ENCODE results near the gene TAAR2.
"Not testable (repeated sequence)": the region's sequence is repeated elsewhere in the genome, so short reads cannot be mapped to it uniquely, and the experiment has no call there.

The TAAR2 gene

DNA sequence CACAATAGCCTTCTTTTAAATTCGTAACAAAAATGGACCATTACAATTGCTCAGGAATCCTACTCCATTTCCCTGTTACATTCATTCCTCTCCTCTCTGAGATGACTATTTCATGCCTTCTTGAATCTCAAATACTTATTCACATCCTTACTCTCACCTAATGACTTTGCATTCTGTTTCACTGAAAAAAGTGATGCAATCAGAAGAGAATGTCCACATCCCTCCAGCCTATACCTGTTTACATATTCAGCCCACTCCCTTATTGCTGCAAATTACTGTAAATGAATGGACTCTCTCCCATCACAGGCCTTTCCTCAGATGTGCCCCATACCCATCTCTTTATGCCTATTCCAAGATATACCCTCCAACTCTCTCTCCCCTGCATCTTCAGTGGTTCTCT lies 26.4 kb upstream of the TAAR2 start:
- Histone ChIP-seq H3K9me3 (ENCODE audit: insufficient read depth, low read length, severe bottlenecking) (no peaks in the 10 kb centered on the region), H3K9ac (ENCODE audit: low read depth, low read length) (no peak overlapping the region), H3K36me3 (ENCODE audit: insufficient read depth, low read length) (no peaks in the 10 kb centered on the region), H3K27me3 (ENCODE audit: insufficient read depth, low read length, poor library complexity) (no peaks in the 10 kb centered on the region), H3K79me2 (ENCODE audit: insufficient read depth, low read length) (no peaks in the 10 kb centered on the region), H3K4me3 (ENCODE audit: low read depth in 1 of 2, low read length in 2 of 2) (no peak overlapping the region), H3K4me1 (ENCODE audit: insufficient read depth, low read length) (no peaks in the 10 kb centered on the region), H3K27ac (ENCODE audit: low read length) (no peak overlapping the region), H3K4me2 (ENCODE audit: insufficient read depth, low read length) (no peak overlapping the region), H2AFZ (ENCODE audit: low read depth, low read length) (no peak overlapping the region), H4K20me1 (ENCODE audit: insufficient read depth, low read length) (no peaks in the 10 kb centered on the region)
- DNase-seq (no peak), ATAC-seq (ENCODE audit: insufficient read depth, low read depth) (no peak)
- TF ChIP-seq EZH2 (IDR thresholded peaks at IDR 0.05; ENCODE audit: borderline replicate concordance, low read depth, low read length, severe bottlenecking): no peak
- TF ChIP-seq, protein P1, sequence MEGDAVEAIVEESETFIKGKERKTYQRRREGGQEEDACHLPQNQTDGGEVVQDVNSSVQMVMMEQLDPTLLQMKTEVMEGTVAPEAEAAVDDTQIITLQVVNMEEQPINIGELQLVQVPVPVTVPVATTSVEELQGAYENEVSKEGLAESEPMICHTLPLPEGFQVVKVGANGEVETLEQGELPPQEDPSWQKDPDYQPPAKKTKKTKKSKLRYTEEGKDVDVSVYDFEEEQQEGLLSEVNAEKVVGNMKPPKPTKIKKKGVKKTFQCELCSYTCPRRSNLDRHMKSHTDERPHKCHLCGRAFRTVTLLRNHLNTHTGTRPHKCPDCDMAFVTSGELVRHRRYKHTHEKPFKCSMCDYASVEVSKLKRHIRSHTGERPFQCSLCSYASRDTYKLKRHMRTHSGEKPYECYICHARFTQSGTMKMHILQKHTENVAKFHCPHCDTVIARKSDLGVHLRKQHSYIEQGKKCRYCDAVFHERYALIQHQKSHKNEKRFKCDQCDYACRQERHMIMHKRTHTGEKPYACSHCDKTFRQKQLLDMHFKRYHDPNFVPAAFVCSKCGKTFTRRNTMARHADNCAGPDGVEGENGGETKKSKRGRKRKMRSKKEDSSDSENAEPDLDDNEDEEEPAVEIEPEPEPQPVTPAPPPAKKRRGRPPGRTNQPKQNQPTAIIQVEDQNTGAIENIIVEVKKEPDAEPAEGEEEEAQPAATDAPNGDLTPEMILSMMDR (IDR thresholded peaks at IDR 0.05; ENCODE audit: borderline replicate concordance, extremely low read depth, low read length, poor library complexity, severe bottlenecking): no peak

DNA sequence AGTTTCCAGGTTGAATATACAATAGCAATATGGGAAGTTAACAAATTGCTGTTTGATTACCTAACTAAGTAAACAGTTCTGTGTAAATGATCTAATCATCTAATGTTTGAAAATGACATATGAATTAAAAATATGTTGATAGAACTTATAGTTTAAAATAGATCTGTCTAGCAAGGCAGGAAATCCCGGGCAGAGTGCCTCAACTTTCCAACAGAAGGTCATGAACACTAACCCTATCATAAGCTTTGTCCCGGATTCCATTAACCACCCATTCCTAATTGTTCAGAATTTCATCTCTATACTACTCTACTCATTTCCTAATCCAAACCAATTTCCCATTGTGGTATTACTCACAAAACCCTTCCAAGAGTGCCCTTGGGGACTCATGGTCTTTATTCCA lies 24.8 kb upstream of the TAAR2 start:
- H3K36me3 ChIP-seq (ENCODE audit: insufficient read depth, low read length): no peaks in the 10 kb centered on the region
- H2AFZ ChIP-seq (ENCODE audit: low read depth, low read length): no peak overlapping the region
- no peak overlapping the region for H3K4me2 ChIP-seq (ENCODE audit: insufficient read depth, low read length)
- H3K27me3 ChIP-seq (ENCODE audit: insufficient read depth, low read length, poor library complexity): no peaks in the 10 kb centered on the region
- no peak for ATAC-seq (ENCODE audit: insufficient read depth, low read depth)
- no peaks in the 10 kb centered on the region for H3K9me3 ChIP-seq (ENCODE audit: insufficient read depth, low read length, severe bottlenecking)
- no peak overlapping the region for H3K9ac ChIP-seq (ENCODE audit: low read depth, low read length)
- H3K4me1 ChIP-seq (ENCODE audit: insufficient read depth, low read length): no peaks in the 10 kb centered on the region
- H3K79me2 ChIP-seq (ENCODE audit: insufficient read depth, low read length): no peaks in the 10 kb centered on the region
- H3K4me3 ChIP-seq (ENCODE audit: low read depth in 1 of 2, low read length in 2 of 2): no peak overlapping the region
- no peak overlapping the region for H3K27ac ChIP-seq (ENCODE audit: low read length)
- TF ChIP-seq EZH2 (IDR thresholded peaks at IDR 0.05; ENCODE audit: borderline replicate concordance, low read depth, low read length, severe bottlenecking): no peak
- TF ChIP-seq, protein P1 (IDR thresholded peaks at IDR 0.05; ENCODE audit: borderline replicate concordance, extremely low read depth, low read length, poor library complexity, severe bottlenecking): no peak
- DNase-seq: no peak
- no peaks in the 10 kb centered on the region for H4K20me1 ChIP-seq (ENCODE audit: insufficient read depth, low read length)

DNA sequence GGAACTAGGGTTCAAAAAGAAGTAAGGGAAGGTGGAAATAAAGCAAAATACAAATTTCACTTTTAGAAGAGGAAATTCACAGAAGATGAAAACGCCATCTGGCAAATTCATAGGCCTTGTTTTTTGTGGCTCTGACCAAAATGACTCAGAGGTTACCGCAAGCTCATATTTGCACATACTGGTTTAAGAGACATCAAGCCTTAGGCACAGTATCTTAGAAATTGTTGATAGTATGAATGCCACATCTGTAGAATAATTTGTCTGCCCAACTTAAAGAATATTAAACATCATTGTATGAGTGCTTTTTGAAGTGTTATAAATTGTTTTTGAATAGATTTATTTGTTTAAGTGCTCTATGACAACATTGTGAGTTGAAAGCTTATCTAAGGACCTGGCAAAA lies 24.3 kb upstream of the TAAR2 start:
- H3K27me3 ChIP-seq (ENCODE audit: insufficient read depth, low read length, poor library complexity): no peaks in the 10 kb centered on the region
- DNase-seq (peak; percentile 21), ATAC-seq (ENCODE audit: insufficient read depth, low read depth) (peak; percentile 93)
- no peak for TF ChIP-seq EZH2 (IDR thresholded peaks at IDR 0.05; ENCODE audit: borderline replicate concordance, low read depth, low read length, severe bottlenecking)
- TF ChIP-seq, protein P1 (IDR thresholded peaks at IDR 0.05; ENCODE audit: borderline replicate concordance, extremely low read depth, low read length, poor library complexity, severe bottlenecking): no peak
- H3K4me1 ChIP-seq (ENCODE audit: insufficient read depth, low read length): no peaks in the 10 kb centered on the region
- H2AFZ ChIP-seq (ENCODE audit: low read depth, low read length): no peak overlapping the region
- no peak overlapping the region for H3K4me2 ChIP-seq (ENCODE audit: insufficient read depth, low read length)
- no peak overlapping the region for H3K9ac ChIP-seq (ENCODE audit: low read depth, low read length)
- no peak overlapping the region for H3K4me3 ChIP-seq (ENCODE audit: low read depth in 1 of 2, low read length in 2 of 2)
- H3K79me2 ChIP-seq (ENCODE audit: insufficient read depth, low read length): no peaks in the 10 kb centered on the region
- no peak overlapping the region for H3K27ac ChIP-seq (ENCODE audit: low read length)
- no peaks in the 10 kb centered on the region for H3K9me3 ChIP-seq (ENCODE audit: insufficient read depth, low read length, severe bottlenecking)
- no peaks in the 10 kb centered on the region for H4K20me1 ChIP-seq (ENCODE audit: insufficient read depth, low read length)
- H3K36me3 ChIP-seq (ENCODE audit: insufficient read depth, low read length): no peaks in the 10 kb centered on the region

DNA sequence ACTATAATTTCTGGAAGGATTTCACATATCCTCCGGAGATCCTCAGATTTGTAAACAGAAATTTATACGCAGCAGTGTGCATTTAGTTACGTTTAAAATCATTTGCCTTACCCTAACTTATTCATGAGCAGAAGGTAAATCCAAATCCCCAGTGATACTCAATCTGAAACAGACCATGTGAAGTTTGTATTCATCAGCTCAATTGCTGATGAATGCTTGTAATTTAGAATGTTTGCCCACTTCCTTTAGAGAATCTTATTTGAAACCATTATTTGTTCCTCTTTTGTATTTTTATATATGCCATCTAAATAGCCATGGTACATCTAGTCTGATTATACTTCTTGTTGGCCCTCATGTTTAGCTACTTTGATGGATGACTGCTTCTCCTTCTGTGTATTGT lies 19.5 kb upstream of the TAAR2 start:
- no peak overlapping the region for H3K4me2 ChIP-seq (ENCODE audit: insufficient read depth, low read length)
- no peak overlapping the region for H3K4me3 ChIP-seq (ENCODE audit: low read depth in 1 of 2, low read length in 2 of 2)
- H3K9ac ChIP-seq (ENCODE audit: low read depth, low read length): no peak overlapping the region
- DNase-seq: no peak
- H4K20me1 ChIP-seq (ENCODE audit: insufficient read depth, low read length): no peaks in the 10 kb centered on the region
- no peaks in the 10 kb centered on the region for H3K79me2 ChIP-seq (ENCODE audit: insufficient read depth, low read length)
- H3K27me3 ChIP-seq (ENCODE audit: insufficient read depth, low read length, poor library complexity): no peaks in the 10 kb centered on the region
- no peak for TF ChIP-seq EZH2 (IDR thresholded peaks at IDR 0.05; ENCODE audit: borderline replicate concordance, low read depth, low read length, severe bottlenecking)
- TF ChIP-seq, protein P1 (IDR thresholded peaks at IDR 0.05; ENCODE audit: borderline replicate concordance, extremely low read depth, low read length, poor library complexity, severe bottlenecking): no peak
- ATAC-seq (ENCODE audit: insufficient read depth, low read depth): no peak
- H2AFZ ChIP-seq (ENCODE audit: low read depth, low read length): no peak overlapping the region
- no peaks in the 10 kb centered on the region for H3K4me1 ChIP-seq (ENCODE audit: insufficient read depth, low read length)
- H3K27ac ChIP-seq (ENCODE audit: low read length): no peak overlapping the region
- H3K9me3 ChIP-seq (ENCODE audit: insufficient read depth, low read length, severe bottlenecking): no peaks in the 10 kb centered on the region
- H3K36me3 ChIP-seq (ENCODE audit: insufficient read depth, low read length): no peaks in the 10 kb centered on the region

DNA sequence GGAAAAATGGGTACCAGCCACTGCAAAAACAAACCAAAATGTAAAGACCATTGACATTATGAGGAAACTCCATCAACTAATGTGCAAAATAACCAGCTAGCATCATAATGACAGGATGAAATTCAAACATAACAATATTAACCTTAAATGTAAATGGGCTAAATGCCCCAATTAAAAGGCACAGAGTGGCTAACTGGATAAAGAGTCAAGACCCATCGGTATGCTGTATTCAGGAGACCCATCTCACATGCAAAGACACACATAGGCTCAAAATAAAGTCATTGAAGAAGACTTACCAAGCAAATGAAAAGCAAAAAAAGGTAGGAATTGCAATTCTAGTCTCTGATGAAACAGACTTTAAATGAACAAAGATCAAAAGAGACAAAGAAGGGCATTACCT lies 13.1 kb upstream of the TAAR2 start:
- H3K4me3 ChIP-seq (ENCODE audit: low read depth in 1 of 2, low read length in 2 of 2); H3K9ac ChIP-seq (ENCODE audit: low read depth, low read length); H2AFZ ChIP-seq (ENCODE audit: low read depth, low read length); H3K27ac ChIP-seq (ENCODE audit: low read length); H4K20me1 ChIP-seq (ENCODE audit: insufficient read depth, low read length); H3K36me3 ChIP-seq (ENCODE audit: insufficient read depth, low read length); H3K4me1 ChIP-seq (ENCODE audit: insufficient read depth, low read length); H3K79me2 ChIP-seq (ENCODE audit: insufficient read depth, low read length); H3K9me3 ChIP-seq (ENCODE audit: insufficient read depth, low read length, severe bottlenecking); DNase-seq; H3K4me2 ChIP-seq (ENCODE audit: insufficient read depth, low read length); H3K27me3 ChIP-seq (ENCODE audit: insufficient read depth, low read length, poor library complexity); ATAC-seq (ENCODE audit: insufficient read depth, low read depth): not testable (repeated sequence)
